ENCODE results near the gene RCN2. TPM values are rescaled to one million over a fixed set of nuclear protein-coding genes. Genes with fewer than 3 reads are reported as not detected.
"Not testable (repeated sequence)": the region's sequence is repeated elsewhere in the genome, so short reads cannot be mapped to it uniquely, and the experiment has no call there.

RCN2 gene
- total RNA-seq, 1 donor from 2014 or later: 39.4 TPM

DNA sequence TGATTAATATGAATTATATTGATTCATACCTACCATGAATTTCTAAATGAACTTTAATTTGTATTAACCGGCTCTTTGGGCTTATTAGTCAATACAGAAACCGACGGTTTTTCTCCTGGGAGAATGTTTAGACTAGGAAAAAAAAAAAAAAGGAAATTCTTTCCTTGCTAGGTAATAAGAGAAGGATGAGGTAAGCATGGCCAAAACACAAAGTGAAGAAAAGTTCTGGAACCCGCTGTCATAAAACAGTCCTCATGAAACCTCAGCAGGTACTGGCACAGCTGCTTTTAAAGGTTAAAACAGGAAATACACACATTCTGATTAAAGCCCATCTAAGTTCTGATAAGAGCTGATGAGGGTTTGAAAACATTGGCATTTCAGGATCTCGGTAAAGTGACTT lies 32.6 kb downstream of the RCN2 start:
- Histone ChIP-seq H3K4me3 (no peak overlapping the region), H3K9me3 (no peaks in the 10 kb centered on the region), H3K27ac (no peak overlapping the region), H3K36me3 (no peaks in the 10 kb centered on the region), H3K4me1 (no peaks in the 10 kb centered on the region), H3K27me3 (peaks cover 4% of the 10 kb centered on the region)
- TF ChIP-seq, protein P1, sequence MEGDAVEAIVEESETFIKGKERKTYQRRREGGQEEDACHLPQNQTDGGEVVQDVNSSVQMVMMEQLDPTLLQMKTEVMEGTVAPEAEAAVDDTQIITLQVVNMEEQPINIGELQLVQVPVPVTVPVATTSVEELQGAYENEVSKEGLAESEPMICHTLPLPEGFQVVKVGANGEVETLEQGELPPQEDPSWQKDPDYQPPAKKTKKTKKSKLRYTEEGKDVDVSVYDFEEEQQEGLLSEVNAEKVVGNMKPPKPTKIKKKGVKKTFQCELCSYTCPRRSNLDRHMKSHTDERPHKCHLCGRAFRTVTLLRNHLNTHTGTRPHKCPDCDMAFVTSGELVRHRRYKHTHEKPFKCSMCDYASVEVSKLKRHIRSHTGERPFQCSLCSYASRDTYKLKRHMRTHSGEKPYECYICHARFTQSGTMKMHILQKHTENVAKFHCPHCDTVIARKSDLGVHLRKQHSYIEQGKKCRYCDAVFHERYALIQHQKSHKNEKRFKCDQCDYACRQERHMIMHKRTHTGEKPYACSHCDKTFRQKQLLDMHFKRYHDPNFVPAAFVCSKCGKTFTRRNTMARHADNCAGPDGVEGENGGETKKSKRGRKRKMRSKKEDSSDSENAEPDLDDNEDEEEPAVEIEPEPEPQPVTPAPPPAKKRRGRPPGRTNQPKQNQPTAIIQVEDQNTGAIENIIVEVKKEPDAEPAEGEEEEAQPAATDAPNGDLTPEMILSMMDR (IDR thresholded peaks at IDR 0.05): no peak
- ATAC-seq (no peak), DNase-seq (no peak)
- intact Hi-C loops (cut with DNase I): no loop called here

GRCh38 chr15:76966051-76966450 lies 34.5 kb downstream of the RCN2 start:
- H3K27me3 ChIP-seq; H3K4me3 ChIP-seq; ATAC-seq; H3K9me3 ChIP-seq; H3K27ac ChIP-seq; H3K36me3 ChIP-seq; H3K4me1 ChIP-seq; DNase-seq; intact Hi-C loops (cut with DNase I): not testable (repeated sequence)

- H3K27ac ChIP-seq: no peak overlapping the region
- H3K4me1 ChIP-seq: no peaks in the 10 kb centered on the region
- intact Hi-C loops (cut with DNase I): no loop called here
- ATAC-seq: no peak
- no peak overlapping the region for H3K4me3 ChIP-seq
- no peaks in the 10 kb centered on the region for H3K36me3 ChIP-seq
- no peak for DNase-seq
- H3K27me3 ChIP-seq: peaks cover 4% of the 10 kb centered on the region
- no peaks in the 10 kb centered on the region for H3K9me3 ChIP-seq
- TF ChIP-seq, protein P1 (IDR thresholded peaks at IDR 0.05): no peak
These were observed 35.5 kb downstream of the RCN2 start for GRCh38 chr15:76967067-76967466.

- Histone ChIP-seq H3K4me1 (no peaks in the 10 kb centered on the region), H3K27ac (no peak overlapping the region), H3K36me3 (no peaks in the 10 kb centered on the region), H3K4me3 (no peak overlapping the region), H3K27me3 (peaks cover 4% of the 10 kb centered on the region), H3K9me3 (no peaks in the 10 kb centered on the region)
- TF ChIP-seq, protein P1 (IDR thresholded peaks at IDR 0.05): no peak
- intact Hi-C loops (cut with DNase I): no loop called here
- no peak for DNase-seq
- ATAC-seq: no peak
These were observed 36.8 kb downstream of the RCN2 start for GRCh38 chr15:76968306-76968705.

GRCh38 chr15:76972389-76973361 lies 41.1 kb downstream of the RCN2 start:
- H3K4me3 ChIP-seq: no peak overlapping the region

DNA sequence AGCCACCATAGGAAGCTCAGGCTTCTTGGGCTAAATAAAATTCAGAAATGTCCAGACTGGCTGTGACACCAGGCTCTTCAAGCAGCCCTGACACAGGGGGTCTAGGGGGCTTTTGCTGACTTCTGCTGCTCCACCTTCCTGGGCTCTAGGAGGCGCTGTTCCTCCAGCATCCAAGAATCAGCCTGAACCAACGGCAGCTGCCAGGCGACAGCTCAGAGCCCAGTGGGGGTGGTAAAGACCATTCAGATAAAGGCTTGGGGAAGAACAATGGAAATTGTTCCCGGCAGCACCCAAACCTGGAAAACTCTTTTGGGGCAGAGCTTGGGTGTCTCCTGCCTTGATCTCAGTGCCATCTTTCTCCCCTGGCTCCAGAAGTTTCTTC lies 41.8 kb downstream of the RCN2 start:
- intact Hi-C loops (cut with DNase I): no loop called here
- H3K9me3 ChIP-seq: no peaks in the 10 kb centered on the region
- ATAC-seq (peak; percentile 75), DNase-seq (no peak)
- H3K4me3 ChIP-seq: no peak overlapping the region
- TF ChIP-seq, protein P1 (IDR thresholded peaks at IDR 0.05): peak; percentile 48
- H3K27me3 ChIP-seq: no peaks in the 10 kb centered on the region
- no peaks in the 10 kb centered on the region for H3K36me3 ChIP-seq
- no peaks in the 10 kb centered on the region for H3K4me1 ChIP-seq
- H3K27ac ChIP-seq: no peak overlapping the region

More at GRCh38 chr15:76972389-76973361, 41.1 kb downstream of the RCN2 start:
- Histone ChIP-seq H3K27ac (no peak overlapping the region), H3K4me1 (no peaks in the 10 kb centered on the region), H3K36me3 (no peaks in the 10 kb centered on the region), H3K27me3 (no peaks in the 10 kb centered on the region), H3K9me3 (no peaks in the 10 kb centered on the region)
- no peak for DNase-seq
- ATAC-seq: peak; percentile 19
- TF ChIP-seq, protein P1 (IDR thresholded peaks at IDR 0.05): no peak
- intact Hi-C loops (cut with DNase I): no loop called here
